Osteoblast (primary cell): ENCODE data around the gene CDH24. TPM values are rescaled to one million over a fixed set of nuclear protein-coding genes. Genes with fewer than 3 reads are reported as not detected.

Source experiments
- DNase-seq: peaks from one replicate; pipeline ENCODE4 v3.0.0; 2011; ENCODE audit warnings: low spot score, mixed read lengths; ENCODE audit not compliant: insufficient read length; ENCODE audit errors: missing footprints
- H2AFZ ChIP-seq: 2 replicates; pipeline ENCODE4 v1.6.0; 2011; ENCODE audit warnings: mild to moderate bottlenecking, low read length
- H3K27ac ChIP-seq: 2 replicates; pipeline ENCODE4 v1.5.1; 2011; ENCODE audit warnings: mild to moderate bottlenecking, low read depth, low read length, moderate library complexity
- H3K27me3 ChIP-seq: 2 replicates; pipeline ENCODE4 v1.6.0; 2012; ENCODE audit warnings: mild to moderate bottlenecking, control low read depth, inconsistent platforms, low read length, moderate library complexity; ENCODE audit not compliant: insufficient read depth
- H3K36me3 ChIP-seq: 2 replicates; pipeline ENCODE4 v1.5.1; 2011; ENCODE audit warnings: mild to moderate bottlenecking, low read length, control low read depth, moderate library complexity; ENCODE audit not compliant: insufficient read depth
- H3K4me1 ChIP-seq: 2 replicates; pipeline ENCODE4 v1.5.1; 2011; ENCODE audit warnings: mild to moderate bottlenecking, low read length, control low read depth, moderate library complexity; ENCODE audit not compliant: insufficient read depth
- H3K4me2 ChIP-seq: 2 replicates; pipeline ENCODE4 v1.6.0; 2011; ENCODE audit warnings: mild to moderate bottlenecking, low read length; ENCODE audit not compliant: insufficient read depth
- H3K4me3 ChIP-seq: fragments of 200-600 bp; sonication (generic); 3 replicates; pipeline ENCODE4 v1.5.1; 2012; ENCODE audit warnings: mild to moderate bottlenecking, low read length, inconsistent platforms; ENCODE audit not compliant: insufficient read depth
- H3K79me2 ChIP-seq: 2 replicates; pipeline ENCODE4 v1.6.0; 2012; ENCODE audit warnings: mild to moderate bottlenecking, low read length, control low read depth, inconsistent platforms; ENCODE audit not compliant: insufficient read depth
- H3K9me3 ChIP-seq: 2 replicates; pipeline ENCODE4 v1.5.1; 2011; ENCODE audit warnings: low read depth, low read length, control low read depth
- H4K20me1 ChIP-seq: 2 replicates; pipeline ENCODE4 v1.6.0; 2012; ENCODE audit warnings: mild to moderate bottlenecking, low read length, control low read depth; ENCODE audit not compliant: insufficient read depth
- CTCF ChIP-seq: IDR thresholded peaks from 2 replicates; pipeline ENCODE4 v1.5.1; 2011; ENCODE audit warnings: mild to moderate bottlenecking, low read depth, low read length, moderate library complexity; ENCODE audit errors: extremely low read depth
- total RNA-seq: library from RNA; depleted of rRNA; stranded (reverse); fragments of >200 nt; gene quantifications from 2 replicates; pipeline ENCODE4 v1.2.3, GENCODE V29; 2012

CDH24 gene
- total RNA-seq, 1 donor, result 3.3 TPM

GRCh38 chr14:23033251-23033727 is 24.0 kb downstream of the CDH24 start:
- TF ChIP-seq CTCF, result no peak
- H3K4me1 ChIP-seq, result peaks cover 27% of the 10 kb centered on the region
- peak overlapping the region; percentile 79 for H3K4me2 ChIP-seq
- no peaks in the 10 kb centered on the region for H3K27me3 ChIP-seq
- no peak overlapping the region for H2AFZ ChIP-seq
- peaks cover 30% of the 10 kb centered on the region for H3K36me3 ChIP-seq
- H3K4me3 ChIP-seq, result peak overlapping the region; percentile 94
- peaks cover 47% of the 10 kb centered on the region for H3K79me2 ChIP-seq
- DNase-seq, result no peak
- peaks cover 10% of the 10 kb centered on the region for H4K20me1 ChIP-seq
- H3K9me3 ChIP-seq, result no peaks in the 10 kb centered on the region
- H3K27ac ChIP-seq, result no peak overlapping the region

GRCh38 chr14:23030936-23031335 is 26.4 kb downstream of the CDH24 start:
- Histone ChIP-seq H2AFZ (no peak overlapping the region), H3K4me2 (no peak overlapping the region), H3K27me3 (no peaks in the 10 kb centered on the region), H3K4me3 (no peak overlapping the region), H3K79me2 (peaks cover 47% of the 10 kb centered on the region), H4K20me1 (peaks cover 16% of the 10 kb centered on the region), H3K36me3 (peaks cover 41% of the 10 kb centered on the region), H3K9me3 (no peaks in the 10 kb centered on the region), H3K4me1 (peaks cover 26% of the 10 kb centered on the region), H3K27ac (no peak overlapping the region)
- TF ChIP-seq CTCF, result no peak
- peak; percentile 52 for DNase-seq

GRCh38 chr14:23028799-23029198 is 28.5 kb downstream of the CDH24 start:
- Histone ChIP-seq H3K27me3 (no peaks in the 10 kb centered on the region), H3K27ac (peak overlapping the region; percentile 41), H3K36me3 (peaks cover 52% of the 10 kb centered on the region), H3K79me2 (peaks cover 37% of the 10 kb centered on the region), H3K4me2 (no peak overlapping the region), H4K20me1 (peaks cover 22% of the 10 kb centered on the region), H3K4me3 (no peak overlapping the region), H3K4me1 (peaks cover 14% of the 10 kb centered on the region), H3K9me3 (no peaks in the 10 kb centered on the region), H2AFZ (no peak overlapping the region)
- TF ChIP-seq CTCF, result no peak
- no peak for DNase-seq

- no peak overlapping the region for H3K4me2 ChIP-seq
- no peak overlapping the region for H3K27ac ChIP-seq
- peaks cover 11% of the 10 kb centered on the region for H3K79me2 ChIP-seq
- H4K20me1 ChIP-seq, result peaks cover 19% of the 10 kb centered on the region
- peaks cover 31% of the 10 kb centered on the region for H3K36me3 ChIP-seq
- no peak for DNase-seq
- no peak for TF ChIP-seq CTCF
- H2AFZ ChIP-seq, result no peak overlapping the region
- peaks cover 5% of the 10 kb centered on the region for H3K4me1 ChIP-seq
- no peaks in the 10 kb centered on the region for H3K9me3 ChIP-seq
- H3K4me3 ChIP-seq, result no peak overlapping the region
- no peaks in the 10 kb centered on the region for H3K27me3 ChIP-seq
These were observed 32.0 kb downstream of the CDH24 start for GRCh38 chr14:23025151-23025814.
